Measurements from ENCODE around the gene MCOLN2. TPM values are rescaled to one million over a fixed set of nuclear protein-coding genes. Genes with fewer than 3 reads are reported as not detected.

The MCOLN2 gene
- total RNA-seq, 1 experiment from 2014 or later = 11.3 TPM

DNA sequence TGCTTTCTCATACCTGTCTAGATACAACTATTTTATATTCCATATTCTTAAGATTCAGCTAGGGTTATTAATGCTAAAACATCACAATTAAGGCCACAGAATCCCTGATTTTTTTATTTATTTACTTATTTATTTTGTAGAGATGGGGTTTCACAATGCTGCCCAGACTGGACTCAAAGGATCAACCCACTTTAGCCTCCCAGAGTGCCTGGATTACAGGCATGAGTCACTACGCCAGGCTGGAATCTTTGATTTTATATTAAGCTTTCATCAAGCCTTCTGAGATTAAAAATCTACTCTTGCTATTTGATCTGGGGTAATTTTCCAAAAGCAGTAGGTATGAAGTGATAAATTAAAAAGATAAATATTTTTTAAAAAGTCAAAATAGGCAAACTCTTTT is 38.9 kb downstream of the MCOLN2 start:
- TF ChIP-seq POLR2A (IDR thresholded peaks at IDR 0.05; ENCODE audit: borderline replicate concordance, extremely low read depth, insufficient read depth, insufficient read length) = no peak
- TF ChIP-seq, protein P1, sequence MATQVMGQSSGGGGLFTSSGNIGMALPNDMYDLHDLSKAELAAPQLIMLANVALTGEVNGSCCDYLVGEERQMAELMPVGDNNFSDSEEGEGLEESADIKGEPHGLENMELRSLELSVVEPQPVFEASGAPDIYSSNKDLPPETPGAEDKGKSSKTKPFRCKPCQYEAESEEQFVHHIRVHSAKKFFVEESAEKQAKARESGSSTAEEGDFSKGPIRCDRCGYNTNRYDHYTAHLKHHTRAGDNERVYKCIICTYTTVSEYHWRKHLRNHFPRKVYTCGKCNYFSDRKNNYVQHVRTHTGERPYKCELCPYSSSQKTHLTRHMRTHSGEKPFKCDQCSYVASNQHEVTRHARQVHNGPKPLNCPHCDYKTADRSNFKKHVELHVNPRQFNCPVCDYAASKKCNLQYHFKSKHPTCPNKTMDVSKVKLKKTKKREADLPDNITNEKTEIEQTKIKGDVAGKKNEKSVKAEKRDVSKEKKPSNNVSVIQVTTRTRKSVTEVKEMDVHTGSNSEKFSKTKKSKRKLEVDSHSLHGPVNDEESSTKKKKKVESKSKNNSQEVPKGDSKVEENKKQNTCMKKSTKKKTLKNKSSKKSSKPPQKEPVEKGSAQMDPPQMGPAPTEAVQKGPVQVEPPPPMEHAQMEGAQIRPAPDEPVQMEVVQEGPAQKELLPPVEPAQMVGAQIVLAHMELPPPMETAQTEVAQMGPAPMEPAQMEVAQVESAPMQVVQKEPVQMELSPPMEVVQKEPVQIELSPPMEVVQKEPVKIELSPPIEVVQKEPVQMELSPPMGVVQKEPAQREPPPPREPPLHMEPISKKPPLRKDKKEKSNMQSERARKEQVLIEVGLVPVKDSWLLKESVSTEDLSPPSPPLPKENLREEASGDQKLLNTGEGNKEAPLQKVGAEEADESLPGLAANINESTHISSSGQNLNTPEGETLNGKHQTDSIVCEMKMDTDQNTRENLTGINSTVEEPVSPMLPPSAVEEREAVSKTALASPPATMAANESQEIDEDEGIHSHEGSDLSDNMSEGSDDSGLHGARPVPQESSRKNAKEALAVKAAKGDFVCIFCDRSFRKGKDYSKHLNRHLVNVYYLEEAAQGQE (IDR thresholded peaks at IDR 0.05; ENCODE audit: low read depth) = no peak
- no peak for TF ChIP-seq SP1 (IDR thresholded peaks at IDR 0.05; ENCODE audit: low read depth)
- ChIA-PET CTCF (interaction anchor here (1.6 to 3.0 kb wide), 2 partner anchors 13 to 302 kb away, joined by 6 to 12 read pairs; partner anchors contain the start of gene C1orf52), RAD21 (ENCODE audit: low non-redundant PET in 1 of 2, low total read pairs in 2 of 2, uncharacterized antibody in 2 of 2, unreplicated experiment in 2 of 2) (interaction anchor here in 1 of 2 experiments (0.9 kb wide), 1 partner anchor 212 kb away, joined by 3 read pairs; no protein-coding TSS in a partner anchor), POLR2A (no interaction called here)
- no peak overlapping the region for H3K27ac ChIP-seq (ENCODE audit: low read depth, low read length)
- no peak overlapping the region for H2AFZ ChIP-seq (ENCODE audit: low read depth, low read length, poor library complexity, severe bottlenecking)
- H3K9me2 ChIP-seq (ENCODE audit: insufficient read depth) = no peaks in the 10 kb centered on the region
- H3K36me3 ChIP-seq (ENCODE audit: control insufficient read depth in 1 of 2, insufficient read depth in 2 of 2, low read length in 2 of 2) = no peaks in the 10 kb centered on the region
- DNase-seq (ENCODE audit: low read depth, low spot score) = no peak
- ATAC-seq = no peak
- no peaks in the 10 kb centered on the region for H3K9me3 ChIP-seq (ENCODE audit: control insufficient read depth in 1 of 2, insufficient read depth in 1 of 2, low read depth in 1 of 2, low read length in 2 of 2)
- no peak overlapping the region for H3K4me3 ChIP-seq (replicated peaks in 1 of 2; ENCODE audit: low read depth in 1 of 2, low read length in 2 of 2)
- no peaks in the 10 kb centered on the region for H3K79me2 ChIP-seq (ENCODE audit: insufficient read depth, low read length)
- no peaks in the 10 kb centered on the region for H3K4me1 ChIP-seq (ENCODE audit: control insufficient read depth in 1 of 2, insufficient read depth in 2 of 2, low read length in 2 of 2)
- H3K9ac ChIP-seq (ENCODE audit: low read length) = no peak overlapping the region
- H4K20me1 ChIP-seq (ENCODE audit: insufficient read depth) = no peaks in the 10 kb centered on the region
- BruUV-seq (replicated peaks) = no TSS peak
- H3K4me2 ChIP-seq (ENCODE audit: low read length) = no peak overlapping the region
- no peaks in the 10 kb centered on the region for H3K27me3 ChIP-seq (ENCODE audit: insufficient read depth, low read length)
- intact Hi-C loops (cut with micrococcal nuclease) = no loop called here

DNA sequence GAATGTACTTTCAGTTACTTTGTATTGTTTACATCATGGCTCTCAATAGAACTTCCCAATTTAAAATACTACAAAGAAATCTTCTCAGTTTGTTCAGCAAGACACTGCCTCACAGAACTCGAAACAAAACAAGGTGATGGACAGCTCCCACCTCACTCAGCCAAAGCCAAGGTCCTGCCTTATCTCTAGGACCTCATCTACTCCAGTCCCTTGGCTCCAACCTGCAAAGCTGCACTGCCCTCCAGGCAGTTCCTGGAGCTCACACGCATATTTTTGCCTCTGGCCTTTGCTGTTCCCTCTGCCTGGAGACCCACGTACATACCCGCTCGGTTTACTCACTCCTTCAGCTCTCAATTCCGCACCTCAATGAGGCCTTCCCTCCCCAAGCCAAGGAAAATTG is 40.3 kb downstream of the MCOLN2 start:
- no peak overlapping the region for H3K27ac ChIP-seq (ENCODE audit: low read depth, low read length)
- no TSS peak for BruUV-seq (replicated peaks)
- no peak overlapping the region for H2AFZ ChIP-seq (ENCODE audit: low read depth, low read length, poor library complexity, severe bottlenecking)
- RAD21 ChIA-PET (ENCODE audit: low non-redundant PET in 1 of 2, low total read pairs in 2 of 2, uncharacterized antibody in 2 of 2, unreplicated experiment in 2 of 2) = no interaction called here
- no peak for TF ChIP-seq ELF1 (IDR thresholded peaks at IDR 0.05; ENCODE audit: borderline replicate concordance, low read depth)
- CTCF ChIA-PET = interaction anchor here (1.6 to 3.0 kb wide), 2 partner anchors 12 to 303 kb away, joined by 6 to 12 read pairs; partner anchors contain the start of gene C1orf52
- H3K4me1 ChIP-seq (ENCODE audit: control insufficient read depth in 1 of 2, insufficient read depth in 2 of 2, low read length in 2 of 2) = no peaks in the 10 kb centered on the region
- H3K9me2 ChIP-seq (ENCODE audit: insufficient read depth) = no peaks in the 10 kb centered on the region
- H3K27me3 ChIP-seq (ENCODE audit: insufficient read depth, low read length) = no peaks in the 10 kb centered on the region
- DNase-seq (ENCODE audit: low read depth, low spot score) = no peak
- ATAC-seq = no peak
- POLR2A ChIA-PET = no interaction called here
- H4K20me1 ChIP-seq (ENCODE audit: insufficient read depth) = no peaks in the 10 kb centered on the region
- H3K36me3 ChIP-seq (ENCODE audit: control insufficient read depth in 1 of 2, insufficient read depth in 2 of 2, low read length in 2 of 2) = no peaks in the 10 kb centered on the region
- intact Hi-C loops (cut with micrococcal nuclease) = no loop called here
- no peak overlapping the region for H3K9ac ChIP-seq (ENCODE audit: low read length)
- H3K9me3 ChIP-seq (ENCODE audit: control insufficient read depth in 1 of 2, insufficient read depth in 1 of 2, low read depth in 1 of 2, low read length in 2 of 2) = no peaks in the 10 kb centered on the region
- no peak overlapping the region for H3K4me3 ChIP-seq (replicated peaks in 1 of 2; ENCODE audit: low read depth in 1 of 2, low read length in 2 of 2)
- H3K79me2 ChIP-seq (ENCODE audit: insufficient read depth, low read length) = no peaks in the 10 kb centered on the region
- H3K4me2 ChIP-seq (ENCODE audit: low read length) = no peak overlapping the region
